ENCODE measurements around the gene BLVRA.

Gene BLVRA

DNA sequence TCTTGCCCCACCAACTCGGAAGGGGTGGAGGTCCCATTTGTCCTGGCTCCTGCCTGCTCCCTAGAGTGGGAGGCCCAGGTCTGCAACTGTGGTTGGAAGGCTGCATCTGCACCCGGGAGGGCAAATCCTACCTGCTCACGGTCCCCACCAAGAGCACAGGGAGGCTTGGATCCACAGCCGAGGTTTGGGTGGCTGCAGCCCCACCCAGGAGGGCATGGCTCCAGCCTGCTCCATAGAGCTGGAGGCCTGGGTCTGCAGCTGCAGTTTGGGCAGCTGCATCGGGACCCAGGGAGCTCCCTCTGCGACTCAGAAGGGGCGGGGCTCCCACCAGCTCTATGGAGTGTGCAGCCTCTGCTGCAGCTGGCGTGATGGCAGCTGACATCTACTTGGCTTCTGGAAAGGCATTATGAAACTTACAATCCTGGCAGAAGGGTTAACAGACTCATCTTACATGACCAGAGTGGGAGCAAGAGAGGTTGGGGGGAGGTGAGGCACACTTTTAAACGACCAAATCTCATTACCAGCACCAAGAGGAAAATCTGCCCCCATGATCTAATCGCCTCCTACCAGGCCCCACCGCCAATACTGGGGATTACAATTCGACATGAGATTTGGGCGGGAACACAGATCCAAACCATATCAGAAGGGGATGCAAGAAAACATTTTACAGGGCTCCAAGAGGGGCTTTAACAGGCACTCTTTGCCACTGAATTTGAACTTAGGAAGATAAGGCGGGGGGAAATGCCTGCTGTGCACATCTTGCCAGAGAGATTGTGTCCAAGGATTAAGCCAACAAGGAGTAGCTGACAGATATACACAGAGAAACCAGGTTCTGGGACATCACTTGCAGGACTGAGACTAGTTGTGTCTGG lies 8.2 kb upstream of the BLVRA start:
- no peak for FAIRE-seq

DNA sequence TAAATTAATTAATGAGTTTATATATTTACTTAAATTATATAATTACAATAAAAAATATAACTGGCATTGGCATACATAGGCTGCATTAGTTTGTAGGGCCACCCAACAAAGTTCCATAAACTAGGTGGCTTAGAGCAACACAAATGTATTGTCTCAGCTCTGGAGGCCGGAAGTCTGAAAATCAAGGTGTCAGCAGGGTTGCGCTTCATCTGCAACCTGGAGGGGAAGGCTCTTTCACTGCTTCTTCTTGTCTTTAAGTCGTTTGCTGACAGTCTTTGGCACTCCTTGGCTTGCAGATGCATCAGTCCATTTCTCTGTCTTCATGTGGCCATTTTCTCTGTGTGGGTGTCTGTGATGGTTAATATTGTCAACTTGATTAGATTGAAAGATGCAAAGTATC lies 6.1 kb upstream of the BLVRA start:
- no peak for FAIRE-seq

DNA sequence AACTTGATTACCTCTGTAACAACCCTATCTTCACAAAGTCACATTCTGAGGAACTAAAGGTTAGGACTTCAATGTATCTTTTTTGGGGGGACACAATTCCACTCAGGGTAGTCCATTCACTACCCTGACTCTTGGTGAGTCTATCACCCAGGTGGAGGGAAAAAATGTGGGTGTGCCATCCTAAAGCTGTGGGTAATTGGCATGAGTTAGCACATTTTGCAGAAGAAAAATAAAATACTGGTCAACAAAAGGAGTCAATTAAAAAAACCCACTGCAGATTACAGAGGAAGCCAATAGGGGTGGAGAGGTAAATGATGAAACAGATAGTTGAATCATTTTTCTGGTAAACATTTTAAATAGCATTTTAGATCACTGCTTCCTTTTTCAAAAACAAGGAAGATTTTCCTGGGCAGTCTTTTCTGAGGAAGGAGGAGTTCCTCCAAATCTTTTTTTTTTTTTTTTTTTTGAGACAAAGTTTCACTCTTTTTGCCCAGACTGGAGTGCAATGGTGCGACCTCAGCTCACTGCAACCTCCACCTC lies 5.1 kb upstream of the BLVRA start:
- FAIRE-seq: no peak

DNA sequence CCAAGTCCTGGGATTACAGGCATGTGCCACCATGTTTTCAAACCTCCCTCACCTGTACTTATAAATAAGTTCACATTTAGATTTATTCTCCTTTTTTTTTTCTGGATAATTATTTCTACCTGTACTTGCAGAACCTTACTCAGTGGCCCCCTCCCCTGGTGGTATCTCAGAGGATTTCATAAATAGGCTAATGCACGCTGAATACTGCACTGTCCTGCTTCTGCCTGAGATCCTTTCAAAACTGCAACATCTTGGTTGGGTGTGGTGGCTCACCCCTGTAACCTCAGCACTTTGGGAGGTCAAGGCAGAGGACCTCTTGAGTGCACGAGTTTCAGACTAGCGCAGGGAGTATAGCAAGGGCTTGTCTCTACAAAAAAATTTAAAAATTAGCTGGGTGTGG lies 4.6 kb upstream of the BLVRA start:
- no peak for FAIRE-seq

DNA sequence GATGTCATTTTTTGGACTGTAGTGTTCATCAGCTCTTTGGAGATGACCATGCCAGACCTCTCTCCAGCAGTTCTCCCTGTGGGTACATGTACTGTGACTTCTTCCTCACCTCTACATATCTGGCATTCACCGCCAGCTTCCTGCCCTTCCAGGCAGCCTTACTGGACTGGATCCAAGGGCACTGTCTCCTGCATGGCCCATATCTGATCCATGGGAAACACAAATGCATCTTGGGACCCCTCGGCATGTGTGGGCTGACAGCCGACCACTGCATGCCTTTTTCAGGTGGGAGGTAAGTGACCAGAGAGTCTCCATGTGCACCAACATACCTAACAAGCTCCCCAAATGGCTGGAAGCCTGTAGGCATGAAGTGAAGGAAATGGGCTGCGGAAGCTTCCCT lies 3.9 kb upstream of the BLVRA start:
- no peak for FAIRE-seq

DNA sequence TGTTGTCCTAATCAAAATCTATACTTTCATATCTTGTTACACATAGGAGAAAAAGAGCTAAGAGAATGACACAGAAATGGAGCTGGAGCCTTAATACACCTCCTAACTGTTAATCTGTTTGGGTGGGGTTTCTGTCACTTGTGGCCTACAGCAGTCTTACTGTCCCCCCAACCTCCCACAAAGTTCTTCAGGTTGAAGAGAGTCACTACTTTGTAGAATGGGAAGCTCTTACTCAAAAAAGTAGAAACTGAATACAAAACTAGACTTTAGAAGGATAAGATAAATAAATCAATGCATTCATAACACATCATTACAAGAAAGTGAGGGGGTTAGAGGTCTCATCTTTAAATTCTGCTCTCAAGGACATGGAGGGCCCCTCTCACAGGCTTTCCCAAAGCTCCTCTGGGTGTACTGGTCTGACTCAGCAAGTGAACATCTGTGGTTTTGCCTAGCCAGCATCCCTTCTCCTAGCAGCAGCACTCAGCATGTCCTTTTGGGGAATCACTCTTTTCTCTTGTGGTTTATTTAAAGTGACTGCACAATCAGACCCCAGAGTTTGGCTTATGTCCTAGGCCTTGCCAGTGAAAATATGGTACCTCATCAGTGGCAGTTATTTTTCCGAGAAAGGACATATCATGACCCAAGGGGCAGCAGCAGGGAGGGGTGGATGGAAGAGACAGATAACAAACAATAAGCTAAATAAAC lies 2.0 kb upstream of the BLVRA start:
- FAIRE-seq: no peak

DNA sequence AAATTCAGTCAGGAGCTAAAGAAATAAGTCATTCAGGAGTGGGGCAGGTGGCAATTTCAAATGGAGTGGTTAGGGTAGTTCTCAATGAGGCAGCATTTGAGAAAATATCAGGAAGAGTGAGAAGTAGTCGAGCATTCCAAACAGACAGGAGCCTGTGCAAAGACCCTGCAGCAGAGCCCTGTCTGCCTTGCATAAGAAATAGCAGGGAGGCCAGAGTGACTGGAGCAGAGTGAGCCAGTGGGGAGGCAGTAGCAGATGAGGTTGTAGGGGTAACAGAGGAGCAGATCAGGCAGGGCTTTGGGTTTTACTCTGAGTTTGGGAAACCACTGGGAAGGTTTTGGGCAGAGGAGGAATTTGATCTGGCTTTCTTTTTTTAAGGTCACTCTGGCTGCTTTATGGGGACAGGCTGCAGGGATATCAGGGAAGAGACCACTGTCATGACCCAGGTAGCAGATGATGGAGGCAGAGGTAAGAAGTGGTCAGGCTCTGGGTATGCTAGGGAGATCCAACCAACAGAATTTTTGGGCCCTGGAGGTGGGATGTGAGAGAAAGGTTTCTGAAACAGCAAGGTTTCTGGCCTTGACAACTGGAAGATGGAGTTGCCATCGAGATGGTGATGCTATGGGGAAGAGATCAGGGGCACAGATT lies 1.3 kb upstream of the BLVRA start:
- no peak for FAIRE-seq

DNA sequence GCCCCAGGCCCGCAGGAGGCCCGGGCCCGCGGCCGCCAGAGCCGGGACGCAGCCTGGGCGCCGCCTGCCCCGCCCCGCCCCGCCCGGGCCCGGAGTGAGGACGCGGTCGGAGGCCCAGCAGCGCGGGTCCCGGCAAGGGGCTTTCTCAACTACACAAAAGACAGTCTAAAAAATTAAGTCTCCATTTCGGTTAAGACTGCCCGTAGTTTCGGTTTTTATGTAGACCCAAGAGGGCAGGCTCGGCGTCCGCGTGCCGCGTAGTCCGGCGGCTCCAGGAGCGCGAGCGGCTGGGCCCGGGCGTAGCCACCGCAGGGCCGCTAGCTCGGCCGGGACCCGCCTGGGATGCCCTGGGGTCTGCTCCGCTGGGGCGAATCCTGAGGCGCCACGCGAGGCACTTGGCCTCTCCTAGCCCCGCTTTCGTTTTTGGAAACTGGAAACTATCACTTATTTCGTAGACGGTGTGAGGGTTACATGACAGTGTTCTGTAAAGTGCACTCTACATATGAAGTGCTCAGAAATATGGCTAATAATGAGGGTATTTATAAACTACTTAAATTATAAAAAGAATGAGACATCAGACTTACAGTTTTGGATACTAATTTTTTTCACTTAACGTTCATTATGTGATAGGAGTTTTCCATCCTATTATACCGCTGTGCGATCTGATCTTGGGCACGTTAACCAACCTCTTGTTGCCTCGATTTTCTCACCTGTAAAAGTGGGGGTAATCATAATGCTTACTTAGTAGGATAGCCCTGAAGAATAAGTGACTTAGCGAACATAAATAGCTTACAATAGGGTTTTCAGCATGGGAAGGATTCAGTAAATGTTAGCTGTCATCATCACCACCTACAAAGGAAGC lies 573 bp downstream of the BLVRA start:
- no peak for FAIRE-seq

DNA sequence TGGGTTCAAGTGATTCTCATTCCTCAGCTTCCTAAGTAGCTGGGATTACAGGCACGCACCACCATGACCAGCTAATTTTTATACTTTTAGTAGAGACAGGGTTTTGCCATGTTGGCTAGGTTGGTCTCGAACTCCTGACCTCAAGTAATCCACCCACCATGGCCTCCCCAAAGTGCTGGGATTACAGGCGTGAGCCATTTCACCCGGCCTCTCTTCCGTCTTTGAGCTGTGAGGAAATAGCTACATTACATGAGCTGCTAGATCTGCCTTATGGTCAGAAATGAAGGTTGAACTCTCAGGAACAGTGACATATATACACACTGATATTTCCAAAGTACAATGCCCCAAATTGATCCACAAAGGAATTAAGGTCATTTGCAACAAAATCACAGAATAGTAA lies 2.4 kb downstream of the BLVRA start:
- no peak for FAIRE-seq

DNA sequence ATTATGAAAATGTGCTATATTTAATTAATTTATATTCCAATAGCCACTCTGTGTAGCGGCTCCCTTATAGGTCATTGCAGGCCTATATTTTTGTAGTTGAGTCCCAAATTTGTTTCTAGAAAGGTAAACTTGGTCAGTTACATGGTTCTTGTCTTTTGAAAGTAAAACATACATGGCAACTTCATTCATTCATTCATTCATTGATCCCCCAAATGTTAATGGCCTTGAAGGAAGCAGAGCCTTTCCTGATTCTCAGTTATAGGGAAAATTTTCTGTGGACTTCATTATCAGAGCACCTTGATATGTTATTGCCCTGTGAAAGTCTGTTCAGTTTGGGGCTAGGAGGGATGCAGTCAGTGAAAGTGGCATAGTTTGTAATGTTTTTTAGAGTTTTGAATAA lies 2.9 kb downstream of the BLVRA start:
- FAIRE-seq: no peak

DNA sequence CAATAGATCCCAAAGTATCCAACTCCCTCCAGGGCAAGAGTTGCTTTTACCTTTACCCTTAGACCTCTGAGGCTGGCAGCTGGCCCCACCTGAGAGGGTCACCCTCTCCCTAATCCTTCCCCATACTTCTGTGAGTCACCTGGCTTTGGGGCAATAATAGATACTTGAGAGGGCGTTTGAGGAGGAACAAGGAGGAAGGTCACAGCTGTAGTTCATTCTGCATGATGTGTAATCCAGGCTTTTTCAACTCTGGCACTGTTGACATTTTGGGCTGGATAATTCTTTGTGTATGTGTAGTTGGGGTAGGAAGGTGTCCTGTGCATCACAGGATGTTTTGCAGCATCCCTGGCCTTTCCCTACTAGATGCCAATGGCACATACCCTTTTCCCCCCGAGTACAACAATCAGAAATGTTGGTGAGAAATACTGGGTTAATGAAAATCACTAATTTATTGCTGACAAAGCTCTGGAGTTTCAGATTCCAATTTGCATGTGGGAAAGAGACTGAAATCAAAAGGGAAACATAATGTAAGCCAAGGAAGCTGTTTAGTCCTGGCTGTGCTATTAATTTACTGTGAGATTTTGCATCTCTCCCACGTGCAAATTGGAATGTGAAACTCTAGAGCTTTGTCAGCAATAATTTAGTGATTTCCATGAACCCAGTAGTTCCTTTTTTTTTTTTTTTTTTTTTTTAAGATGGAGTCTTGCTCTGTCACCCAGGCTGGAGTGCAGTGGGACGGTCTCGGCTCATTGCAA lies 3.6 kb downstream of the BLVRA start:
- FAIRE-seq: no peak

DNA sequence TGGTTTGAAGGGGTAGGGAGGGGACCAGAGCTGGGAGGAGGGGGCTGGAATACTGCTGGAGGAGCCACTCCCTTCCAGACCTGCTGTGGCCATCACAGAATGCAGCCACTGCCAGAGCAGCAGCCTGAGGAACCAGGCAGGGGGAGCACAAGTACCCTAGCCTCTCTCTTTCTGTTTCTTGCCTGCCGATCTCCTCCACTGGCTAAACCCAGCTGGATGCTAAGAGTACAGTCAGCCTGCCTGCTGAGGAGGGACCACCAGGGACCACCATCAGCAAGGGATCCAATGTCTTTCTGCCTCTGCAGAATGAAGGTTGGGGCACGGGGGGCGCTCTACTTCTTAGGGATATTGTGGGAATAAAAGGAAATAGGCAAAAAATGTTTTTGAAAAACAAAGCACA lies 4.7 kb downstream of the BLVRA start:
- FAIRE-seq: no peak

DNA sequence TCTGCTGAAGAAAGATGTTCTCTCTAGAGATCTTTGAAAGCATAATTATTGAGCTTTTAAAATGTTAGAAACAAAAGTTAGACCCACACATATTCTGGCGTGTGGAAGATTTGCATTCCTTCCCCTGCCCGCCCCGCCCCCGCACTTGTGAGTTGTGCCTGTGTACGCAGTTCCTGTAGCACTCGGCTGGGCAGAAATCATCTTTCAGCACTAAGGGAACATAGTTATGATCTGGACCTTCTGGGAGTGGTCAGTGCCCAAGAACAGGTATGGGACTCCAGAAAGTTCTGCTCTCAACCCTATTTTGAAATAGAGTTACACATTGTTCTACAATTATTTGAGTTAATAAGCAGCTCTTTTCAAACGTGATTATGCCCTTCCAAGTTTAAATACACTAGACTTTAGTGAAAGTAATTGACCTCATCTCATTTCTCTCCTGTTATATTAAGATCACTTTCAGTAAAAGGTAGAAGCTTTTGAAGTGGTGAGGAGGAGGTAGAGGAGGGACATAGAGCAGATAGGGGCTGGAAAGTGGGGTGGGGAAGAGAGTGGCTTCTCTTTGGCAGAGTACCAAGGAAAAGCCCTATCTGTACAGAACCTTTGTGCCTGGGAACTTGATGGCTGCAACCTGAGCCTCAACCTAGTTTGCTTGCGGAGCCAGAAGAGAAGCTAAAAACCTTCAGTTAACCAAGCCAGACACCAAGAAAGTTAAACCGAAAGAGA lies 5.7 kb downstream of the BLVRA start:
- no peak for FAIRE-seq

DNA sequence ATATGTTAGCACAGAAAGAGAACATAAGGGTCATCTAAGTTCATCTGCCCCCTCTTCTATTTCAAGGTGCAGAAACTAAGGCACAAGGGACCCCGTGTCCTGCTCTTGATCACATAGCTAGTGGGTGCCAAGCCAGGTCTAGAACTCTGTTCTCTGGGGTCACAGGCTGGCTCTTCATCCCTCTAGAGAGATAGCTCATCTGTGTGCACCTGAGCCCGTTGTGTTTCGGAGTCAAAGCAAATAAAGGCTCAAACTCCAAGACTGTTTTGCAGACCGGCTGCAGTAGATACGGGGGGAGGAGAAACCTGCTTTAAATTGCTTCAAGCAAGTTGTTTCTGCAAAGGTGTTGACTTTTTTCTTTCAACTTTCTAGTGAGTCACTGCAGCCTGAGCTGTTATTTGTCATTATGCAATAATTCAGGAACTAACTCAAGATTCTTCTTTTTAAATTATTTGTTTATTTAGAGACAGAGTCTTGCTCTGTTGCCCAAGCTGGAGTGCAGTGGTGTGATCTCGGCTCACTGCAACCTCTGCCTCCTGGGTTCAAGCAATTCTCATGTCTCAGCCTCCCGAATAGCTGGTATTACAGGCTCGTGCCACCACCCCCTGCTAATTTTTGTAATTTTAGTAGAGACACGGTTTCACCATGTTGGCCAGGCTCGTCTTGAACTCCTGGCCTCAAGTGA lies 6.5 kb downstream of the BLVRA start:
- no peak for FAIRE-seq

DNA sequence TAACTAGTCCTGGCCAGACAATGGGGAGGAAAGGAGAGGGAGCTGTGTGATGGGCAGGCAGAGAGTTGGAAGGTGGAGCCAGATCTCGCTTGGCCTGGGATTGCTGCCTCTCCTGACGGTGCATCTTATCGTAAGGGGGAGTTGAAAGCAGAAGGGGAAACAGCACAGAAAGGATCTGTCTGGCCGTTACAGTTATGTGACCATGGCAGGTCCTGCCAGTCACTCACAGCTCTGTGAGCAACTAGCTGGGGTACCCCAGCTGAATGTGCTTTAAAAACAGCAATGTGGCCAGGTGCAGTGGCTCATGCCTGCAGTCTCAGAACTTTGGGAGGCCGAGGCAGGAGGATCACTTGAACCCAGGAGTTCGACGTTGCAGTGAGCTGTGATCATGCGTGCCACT lies 8.1 kb downstream of the BLVRA start:
- no peak for FAIRE-seq

DNA sequence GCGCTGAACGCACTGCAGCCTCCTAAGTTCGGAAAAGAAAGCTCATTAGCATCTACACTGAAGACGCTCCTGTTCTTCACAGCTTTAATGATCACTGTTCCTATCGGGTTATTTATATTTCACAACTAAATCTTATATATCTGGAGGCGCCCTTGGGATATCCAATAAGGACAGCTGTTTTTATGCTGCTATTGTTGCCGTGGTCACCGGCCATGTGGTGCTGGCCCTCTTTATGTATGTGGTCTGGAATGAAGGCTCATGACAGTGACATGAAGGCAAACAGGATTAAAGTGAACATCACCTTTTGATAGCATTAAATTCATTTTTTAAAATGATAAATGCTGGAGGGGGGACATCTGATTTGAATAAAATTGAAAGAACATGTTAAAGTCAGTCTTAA lies 8.8 kb downstream of the BLVRA start:
- no peak for FAIRE-seq

DNA sequence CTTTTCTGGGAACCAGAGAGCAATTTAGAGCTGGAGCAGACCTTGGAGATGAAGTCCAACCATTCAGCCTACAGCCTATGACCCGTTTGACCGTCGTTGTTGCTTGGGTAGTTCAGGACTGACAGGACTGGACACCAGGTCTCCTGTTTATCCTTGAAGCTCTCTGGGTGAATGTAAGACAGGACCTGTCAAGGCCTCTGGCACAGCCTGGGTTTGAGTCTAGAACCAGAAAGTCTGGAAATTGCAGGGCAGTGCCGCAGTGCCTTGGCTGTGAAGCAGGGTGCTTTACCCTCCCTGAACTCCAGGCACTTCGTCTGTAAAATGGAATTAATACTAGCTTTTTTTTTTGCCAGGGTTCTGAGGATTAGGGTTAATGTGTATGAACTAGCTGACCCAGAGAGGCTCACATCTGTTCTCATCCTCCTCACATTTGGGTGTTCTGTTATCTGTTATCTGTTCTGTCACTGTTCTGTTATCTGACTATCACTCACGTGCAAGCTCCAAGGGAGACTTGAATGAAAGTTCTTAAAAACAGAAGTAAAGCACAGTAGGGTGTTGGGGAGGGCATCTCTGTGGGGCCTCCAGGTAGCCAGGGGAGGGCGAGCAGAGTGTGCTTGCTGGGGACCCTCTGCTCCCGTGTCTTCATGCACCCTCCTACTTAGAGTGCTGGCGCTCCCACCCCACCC lies 9.9 kb downstream of the BLVRA start:
- no peak for FAIRE-seq

DNA sequence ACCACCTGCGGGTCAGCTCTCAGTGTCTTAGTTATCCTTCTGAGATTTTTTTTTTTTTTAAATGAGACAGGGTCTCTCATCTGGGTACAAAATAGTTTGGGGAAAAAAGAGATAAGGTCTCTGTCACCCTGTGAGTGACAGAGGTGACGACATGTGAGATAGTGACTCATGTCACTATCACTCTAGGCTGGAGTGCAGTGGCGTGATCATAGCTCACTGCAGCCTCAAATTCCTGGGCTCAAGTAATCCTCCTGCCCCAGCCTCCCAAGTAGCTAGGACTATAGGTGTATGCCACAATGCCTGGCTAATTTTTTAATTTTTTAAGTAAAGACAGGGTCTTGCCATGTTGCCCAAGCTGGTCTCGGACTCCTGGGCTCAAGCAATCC lies 10.4 kb downstream of the BLVRA start:
- FAIRE-seq: no peak

DNA sequence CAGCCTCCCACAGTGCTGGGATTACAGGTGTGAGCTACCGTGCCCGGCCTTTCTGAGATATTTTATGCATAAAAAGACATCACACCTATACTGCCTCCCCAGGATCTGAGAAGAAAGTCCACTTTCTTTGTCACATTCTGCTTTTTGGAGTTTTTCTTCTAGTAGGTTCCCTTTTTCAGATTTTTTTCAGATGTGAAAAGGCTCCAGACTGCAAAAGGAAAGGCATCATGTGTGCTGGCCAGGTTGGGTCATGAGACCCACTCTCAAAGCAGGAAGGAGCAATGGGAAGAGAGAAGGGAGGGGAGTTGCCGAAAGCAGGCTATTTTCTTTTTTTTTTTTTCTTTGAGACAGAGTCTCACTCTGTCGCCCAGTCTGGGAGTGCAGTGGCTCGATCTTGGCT lies 10.8 kb downstream of the BLVRA start:
- no peak for FAIRE-seq
